Natural killer cell (primary cell): Measurements from ENCODE around the gene PDE9A. TPM values are rescaled to one million over a fixed set of nuclear protein-coding genes. Genes with fewer than 3 reads are reported as not detected.
"Not testable (repeated sequence)": the region's sequence is repeated elsewhere in the genome, so short reads cannot be mapped to it uniquely, and the experiment has no call there.

ENCODE experiments used
- ATAC-seq, 3 donors: fragments of 150-1000 bp in 2 of 3; fragments of 200-7000 bp in 1 of 3; cut with Tn5 transposase; 1 replicate in 1 of 3; 2 replicates in 2 of 3; pipeline ENCODE4 v1.10.0; 2021; ENCODE audit warnings: mild to moderate bottlenecking in 2 of 3, moderate library complexity in 2 of 3
- DNase-seq, 2 donors: peaks; one replicate each; pipeline versions ENCODE4 v3.0.0 to v3.0.0-alpha.2; 2013 to 2021; ENCODE audit warnings: mixed read lengths in 1 of 2
- H3K27ac ChIP-seq: one replicate; pipeline ENCODE4 v1.5.1; 2013; ENCODE audit warnings: mild to moderate bottlenecking, low read length
- H3K27me3 ChIP-seq: one replicate; pipeline ENCODE4 v1.6.1; 2013; ENCODE audit warnings: low read length; ENCODE audit not compliant: control insufficient read depth, insufficient read depth
- H3K36me3 ChIP-seq: one replicate; pipeline ENCODE4 v1.6.1; 2013; ENCODE audit warnings: low read length; ENCODE audit not compliant: control insufficient read depth, insufficient read depth
- H3K4me1 ChIP-seq: one replicate; pipeline ENCODE4 v1.6.1; 2013; ENCODE audit warnings: low read length; ENCODE audit not compliant: control insufficient read depth, insufficient read depth
- H3K4me3 ChIP-seq: one replicate; pipeline ENCODE4 v1.5.1; 2013; ENCODE audit warnings: low read length
- H3K9me3 ChIP-seq: one replicate; pipeline ENCODE4 v1.6.1; 2013; ENCODE audit warnings: low read length; ENCODE audit not compliant: control insufficient read depth, insufficient read depth
- H3K27ac Mint-ChIP-seq, 2 donors: one replicate each; pipeline ENCODE4 v1.8.0; 2022; ENCODE audit warnings: mild to moderate bottlenecking in 2 of 2, mixed read lengths in 2 of 2, moderate library complexity in 1 of 2
- H3K27me3 Mint-ChIP-seq, 2 donors: one replicate each; pipeline ENCODE4 v1.8.0; 2022; ENCODE audit warnings: low read depth in 2 of 2, mixed read lengths in 2 of 2
- H3K36me3 Mint-ChIP-seq: one replicate; pipeline ENCODE4 v1.8.0; 2022; ENCODE audit warnings: mixed read lengths
- H3K4me1 Mint-ChIP-seq, 2 donors: one replicate each; pipeline ENCODE4 v1.8.0; 2022; ENCODE audit warnings: mixed read lengths in 2 of 2
- H3K4me3 Mint-ChIP-seq: one replicate; pipeline ENCODE4 v1.8.0; 2022; ENCODE audit warnings: mild to moderate bottlenecking, moderate library complexity, mixed read lengths
- H3K9me3 Mint-ChIP-seq, 2 donors: one replicate each; pipeline ENCODE4 v1.8.0; 2022; ENCODE audit warnings: mixed read lengths in 2 of 2
- CTCF ChIP-seq: fragments of 200-600 bp; IDR thresholded peaks from one replicate; pipeline ENCODE4 v1.8.0; 2022; ENCODE audit warnings: antibody characterized with exemption
- WGBS: methylation state at CpG from one replicate; pipeline ENCODE4 v1.1.7; 2013; ENCODE audit warnings: missing lambda C conversion rate; ENCODE audit not compliant: insufficient coverage; 5-methylcytosine and 5-hydroxymethylcytosine counted together
- intact Hi-C: fragments of 100-400 bp; cut with micrococcal nuclease; formaldehyde crosslinking; loops from one replicate; pipeline ENCODE4 v1.14.2; 2022
- total RNA-seq, 4 donors: library from RNA; stranded (reverse); fragments of 120-200 nt in 1 of 4; gene quantifications; one replicate each; pipeline versions ENCODE4 v1.2.3 to v1.2.4, GENCODE V29; 2013 to 2022

Gene PDE9A
- total RNA-seq, 3 donors from 2014 or later (not counting 1 experiment from before 2014, with no cell fraction given), result 1.0 to 4.1 (median 1.2) TPM

- TF ChIP-seq CTCF, result no peak
- H3K4me3 Mint-ChIP-seq, result no peak overlapping the region
Observed at GRCh38 chr21:42613756-42614155, 39.7 kb upstream of the PDE9A start.

GRCh38 chr21:42614396-42614795 lies 39.0 kb upstream of the PDE9A start:
- no peak overlapping the region for H3K27ac Mint-ChIP-seq
- intact Hi-C loops, result loop anchor here (2.0 kb wide), 1 partner anchor 70 kb away; no protein-coding TSS in a partner anchor

More at GRCh38 chr21:42613756-42614155, 39.7 kb upstream of the PDE9A start:
- Histone ChIP-seq H3K4me1 (peaks cover 31% of the 10 kb centered on the region), H3K27me3 (peaks cover 6% of the 10 kb centered on the region), H3K27ac (no peak overlapping the region), H3K4me3 (no peak overlapping the region), H3K9me3 (no peaks in the 10 kb centered on the region), H3K36me3 (no peaks in the 10 kb centered on the region)
- intact Hi-C loops, result loop anchor here (2.0 kb wide), 1 partner anchor 71 kb away; no protein-coding TSS in a partner anchor
- ATAC-seq (no peak), DNase-seq (no peak)
- peak overlapping the region in 1 of 2 donors; percentile 7 for H3K27ac Mint-ChIP-seq
- peaks cover 2 to 5% of the 10 kb centered on the region in 2 donors for H3K27me3 Mint-ChIP-seq
- no peaks in the 10 kb centered on the region for H3K9me3 Mint-ChIP-seq
- peaks cover 0 to 4% of the 10 kb centered on the region in 2 donors for H3K4me1 Mint-ChIP-seq
- WGBS, result 96% methylated on average over 4 of the region's 5 CpGs
- H3K36me3 Mint-ChIP-seq, result no peaks in the 10 kb centered on the region

GRCh38 chr21:42614811-42615351 lies 38.5 kb upstream of the PDE9A start:
- H3K4me3 ChIP-seq, result no peak overlapping the region
- no peaks in the 10 kb centered on the region for H3K36me3 ChIP-seq
- peaks cover 31% of the 10 kb centered on the region for H3K4me1 ChIP-seq
- no peaks in the 10 kb centered on the region for H3K9me3 Mint-ChIP-seq
- H3K4me3 Mint-ChIP-seq, result no peak overlapping the region
- peaks cover 0 to 4% of the 10 kb centered on the region in 2 donors for H3K4me1 Mint-ChIP-seq
- WGBS, result 18% methylated on average over 14 of the region's 14 CpGs
- H3K27me3 ChIP-seq, result peaks cover 6% of the 10 kb centered on the region
- H3K27me3 Mint-ChIP-seq, result peaks cover 6 to 17% of the 10 kb centered on the region in 2 donors
- H3K36me3 Mint-ChIP-seq, result no peaks in the 10 kb centered on the region
- DNase-seq, result peak; percentile 29 to 81
- intact Hi-C loops, result loop anchor here (2.0 kb wide), 1 partner anchor 70 kb away; no protein-coding TSS in a partner anchor
- peak; percentile 58 to 78 (median 77) for ATAC-seq
- peak overlapping the region; percentile 4 for H3K27ac ChIP-seq
- TF ChIP-seq CTCF, result no peak
- H3K9me3 ChIP-seq, result no peaks in the 10 kb centered on the region
- H3K27ac Mint-ChIP-seq, result no peak overlapping the region

More at GRCh38 chr21:42614396-42614795, 39.0 kb upstream of the PDE9A start:
- H3K4me3 Mint-ChIP-seq, result no peak overlapping the region
- DNase-seq (peak in 1 of 2 donors; percentile 80), ATAC-seq (peak; percentile 33 to 56 (median 42))
- Histone ChIP-seq H3K4me3 (no peak overlapping the region), H3K9me3 (no peaks in the 10 kb centered on the region), H3K27me3 (peaks cover 6% of the 10 kb centered on the region), H3K36me3 (no peaks in the 10 kb centered on the region), H3K4me1 (peaks cover 31% of the 10 kb centered on the region), H3K27ac (peak overlapping the region; percentile 4)
- H3K4me1 Mint-ChIP-seq, result peaks cover 0 to 4% of the 10 kb centered on the region in 2 donors
- H3K9me3 Mint-ChIP-seq, result no peaks in the 10 kb centered on the region
- 39% methylated on average over 9 of the region's 9 CpGs for WGBS
- no peaks in the 10 kb centered on the region for H3K36me3 Mint-ChIP-seq
- peaks cover 5 to 12% of the 10 kb centered on the region in 2 donors for H3K27me3 Mint-ChIP-seq
- no peak for TF ChIP-seq CTCF

GRCh38 chr21:42615377-42615776 lies 38.0 kb upstream of the PDE9A start:
- H3K4me1 Mint-ChIP-seq, H3K4me3 ChIP-seq, H3K4me3 Mint-ChIP-seq, H3K36me3 ChIP-seq, H3K27me3 ChIP-seq, ATAC-seq, H3K9me3 ChIP-seq, H3K36me3 Mint-ChIP-seq, H3K27ac Mint-ChIP-seq, H3K27ac ChIP-seq, H3K9me3 Mint-ChIP-seq, DNase-seq: not testable (repeated sequence)
- peaks cover 9 to 20% of the 10 kb centered on the region in 2 donors for H3K27me3 Mint-ChIP-seq
- H3K4me1 ChIP-seq, result peaks cover 31% of the 10 kb centered on the region
- intact Hi-C loops, result loop anchor here (2.0 kb wide), 1 partner anchor 69 kb away; no protein-coding TSS in a partner anchor
- WGBS, result no CpG with 5 or more reads among the region's 5 CpGs
